GM21367 (cell line): ENCODE measurements around the gene OPTN.
A peak's percentile ranks its signal among the peaks of the same experiment; 100 is the strongest.
"Not testable (repeated sequence)": the region's sequence is repeated elsewhere in the genome, so short reads cannot be mapped to it uniquely, and the experiment has no call there.

Source experiments
- ATAC-seq: cut with Tn5 transposase; IDR thresholded peaks from one replicate; pipeline ENCODE4 v1.9.1; 2021; ENCODE audit not compliant: unreplicated experiment

Gene OPTN

GRCh38 chr10:13089345-13089744, 10.6 kb upstream of the OPTN start:
- ATAC-seq, result no peak

GRCh38 chr10:13090289-13090688, 9.7 kb upstream of the OPTN start:
- ATAC-seq, result no peak

- no peak for ATAC-seq
Measured at GRCh38 chr10:13091801-13092200, 8.2 kb upstream of the OPTN start.

DNA sequence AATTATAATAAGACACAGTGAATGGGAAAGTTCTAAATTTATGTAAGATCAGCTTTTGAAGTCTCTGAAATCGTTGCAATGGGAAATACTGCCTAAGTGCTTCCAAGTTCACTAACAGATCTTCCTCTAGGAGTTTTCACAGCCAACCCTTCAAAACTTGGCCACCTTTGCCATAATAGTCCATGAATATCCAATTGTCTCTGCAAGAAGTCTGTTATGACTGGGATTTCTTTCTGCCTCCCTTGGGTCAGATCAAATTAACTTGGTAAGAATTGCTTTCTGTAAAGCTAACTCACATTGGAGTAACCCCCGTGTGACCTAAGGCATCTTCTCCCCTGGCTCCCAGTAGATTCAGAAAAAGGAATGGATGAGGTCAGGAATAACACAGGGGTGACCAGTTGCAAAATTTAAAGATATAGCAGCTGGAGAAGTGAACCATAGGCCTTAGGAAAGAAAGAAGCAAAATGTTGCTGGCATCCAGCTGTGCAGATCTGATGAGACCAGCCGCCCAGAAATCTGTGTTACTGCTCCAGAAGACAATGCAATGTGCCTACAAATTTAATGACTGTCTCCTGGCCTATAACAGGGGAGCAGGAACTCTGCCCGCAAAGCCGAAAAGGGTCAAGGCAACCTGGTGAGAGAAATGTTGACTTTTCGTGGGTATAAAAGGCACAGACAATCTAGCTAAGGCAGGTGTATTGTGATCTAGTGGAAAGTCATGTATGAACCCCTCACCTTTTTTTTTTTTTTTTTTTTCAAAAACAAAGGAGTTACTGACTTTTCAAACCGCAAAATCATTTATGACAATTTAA, 7.5 kb upstream of the OPTN start:
- no peak for ATAC-seq

- not testable (repeated sequence) for ATAC-seq
Measured at GRCh38 chr10:13094082-13094481, 5.9 kb upstream of the OPTN start.

GRCh38 chr10:13095094-13095493, 4.9 kb upstream of the OPTN start:
- no peak for ATAC-seq

DNA sequence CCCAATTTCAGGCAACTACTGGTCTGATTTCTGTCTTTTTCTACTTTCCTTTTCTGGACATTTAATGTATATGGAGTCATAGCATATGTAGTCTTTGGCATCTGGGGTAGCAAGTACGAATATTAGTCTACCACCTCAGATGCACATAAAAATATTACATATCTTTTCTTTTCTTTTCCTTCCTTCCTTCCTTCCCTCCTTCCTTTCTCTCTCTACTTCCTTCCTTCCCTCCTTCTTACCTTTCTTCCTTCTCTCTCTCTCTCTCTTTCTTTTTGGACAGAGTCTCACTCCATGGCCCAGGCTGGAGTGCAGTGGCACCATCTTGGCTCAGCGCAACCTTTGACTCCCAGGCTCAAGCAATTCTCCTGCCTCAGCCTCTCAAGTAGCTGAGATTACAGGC, 4.0 kb upstream of the OPTN start:
- no peak for ATAC-seq

GRCh38 chr10:13099144-13099665, 758 bp upstream of the OPTN start:
- ATAC-seq, result peak; percentile 32

GRCh38 chr10:13100349-13101294, 659 bp downstream of the OPTN start:
- ATAC-seq, result peak; percentile 23

- ATAC-seq, result no peak
Measured at GRCh38 chr10:13102002-13102794, 2.2 kb downstream of the OPTN start.

DNA sequence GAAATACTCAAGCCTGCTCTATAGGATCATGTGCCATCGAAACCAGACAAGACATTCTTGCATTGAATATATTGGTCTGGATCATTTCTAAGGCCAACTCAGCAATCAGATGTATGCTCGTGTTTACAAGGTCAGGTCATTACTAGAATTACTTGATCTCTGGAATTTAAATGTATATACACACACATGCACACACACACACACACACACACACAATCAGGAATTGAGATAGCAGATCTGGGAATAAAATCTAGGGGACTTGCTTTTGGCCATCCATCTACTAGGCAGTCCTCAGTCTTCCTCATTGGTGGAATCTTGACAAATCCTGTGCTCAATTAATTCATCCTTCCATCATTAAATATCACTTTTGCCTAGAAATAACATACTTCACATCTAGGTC, 3.6 kb downstream of the OPTN start:
- ATAC-seq, result no peak

- no peak for ATAC-seq
Measured at GRCh38 chr10:13104697-13105096, 4.7 kb downstream of the OPTN start.

DNA sequence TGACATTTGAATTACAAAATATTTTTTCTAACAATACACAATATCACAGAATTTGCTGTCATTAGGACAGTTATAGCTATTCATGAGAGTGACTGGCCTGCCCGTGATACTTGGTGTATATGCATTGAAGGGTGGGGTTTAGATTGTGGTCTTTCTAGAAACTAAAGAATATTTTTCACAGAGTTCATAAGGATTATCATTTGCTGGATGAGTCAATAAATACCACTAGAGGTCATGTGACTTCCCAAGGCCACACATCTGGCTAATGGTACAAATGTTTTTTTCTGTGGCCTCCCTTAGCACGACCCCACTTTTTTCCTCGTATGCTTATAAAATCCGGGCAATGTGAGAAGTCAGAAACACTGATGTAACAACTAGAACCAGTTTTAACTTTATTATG, 5.2 kb downstream of the OPTN start:
- no peak for ATAC-seq

GRCh38 chr10:13106387-13107045, 6.6 kb downstream of the OPTN start:
- no peak for ATAC-seq

GRCh38 chr10:13110908-13111307, 10.9 kb downstream of the OPTN start:
- ATAC-seq, result no peak

DNA sequence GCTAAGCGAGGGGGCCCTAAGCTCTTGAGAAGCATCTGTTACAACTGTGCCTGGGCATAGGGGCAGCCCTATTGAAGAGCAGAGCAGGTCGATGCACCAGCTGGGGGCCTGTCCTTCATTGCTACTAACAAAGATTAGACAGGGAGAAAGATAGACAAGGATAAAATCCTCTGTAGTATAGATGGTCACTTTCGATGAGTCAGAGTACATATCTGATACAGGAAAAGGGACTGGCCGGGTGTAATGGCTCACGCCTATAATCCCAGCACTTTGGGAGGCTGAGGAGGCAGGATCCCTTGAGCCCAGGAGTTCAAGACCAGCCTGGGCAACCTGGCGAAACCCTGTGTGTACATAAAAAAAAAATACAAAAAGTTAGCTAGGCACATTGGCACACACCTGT, 13.6 kb downstream of the OPTN start:
- no peak for ATAC-seq

GRCh38 chr10:13115832-13116803, 16.2 kb downstream of the OPTN start:
- no peak for ATAC-seq

- ATAC-seq, result no peak
Measured at GRCh38 chr10:13117841-13118783, 18.1 kb downstream of the OPTN start.
